ENCODE measurements around the gene CDH11.

CDH11 gene

DNA sequence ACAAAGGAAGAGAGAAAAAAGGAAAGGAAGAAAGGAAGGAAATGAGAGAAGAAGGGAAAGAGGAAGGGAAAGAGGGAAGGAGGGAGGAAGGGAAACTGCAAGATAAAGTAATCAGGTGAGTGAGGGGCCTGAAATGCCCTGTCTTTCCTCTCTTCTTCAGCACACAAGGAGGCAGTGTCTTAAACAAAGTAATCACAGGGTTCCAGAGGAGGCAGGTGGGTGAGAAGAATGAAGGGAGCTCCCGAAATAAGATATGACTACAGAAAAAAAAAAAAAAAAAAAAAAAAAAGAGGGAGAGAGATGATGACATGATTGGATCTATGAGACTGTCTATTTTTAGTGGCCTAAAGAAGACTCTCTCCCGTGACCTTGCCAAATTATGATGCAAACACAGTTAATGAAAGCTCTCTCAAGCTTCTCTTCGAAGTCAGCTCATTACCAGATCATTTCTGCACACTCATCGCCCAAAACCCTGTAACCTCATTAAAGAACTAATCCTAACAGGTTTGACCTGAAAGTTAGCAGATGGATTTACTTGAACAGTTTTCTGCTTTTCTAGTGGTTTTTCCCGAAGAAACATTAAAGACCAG lies 53.6 kb downstream of the CDH11 start:
- no peak for DNase-seq

DNA sequence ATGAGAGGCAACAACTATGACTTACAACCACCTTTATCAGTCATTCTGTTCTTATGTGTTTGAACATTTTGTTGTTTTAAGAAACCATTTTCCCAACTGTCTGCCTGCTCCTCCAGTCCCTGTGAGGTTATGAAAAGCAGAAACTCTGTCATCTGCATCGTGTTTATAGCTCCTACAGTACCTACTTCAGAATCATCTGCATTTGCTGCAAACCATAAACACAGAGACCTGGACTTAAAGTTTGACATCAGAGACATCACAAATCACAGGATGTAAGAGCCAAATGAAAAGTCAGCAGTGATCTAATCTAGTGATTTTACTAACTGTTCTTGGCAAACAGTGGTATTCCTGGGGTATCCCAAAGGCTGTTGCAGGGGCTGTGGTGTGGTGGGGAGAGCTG lies 55.2 kb downstream of the CDH11 start:
- no peak for DNase-seq

DNA sequence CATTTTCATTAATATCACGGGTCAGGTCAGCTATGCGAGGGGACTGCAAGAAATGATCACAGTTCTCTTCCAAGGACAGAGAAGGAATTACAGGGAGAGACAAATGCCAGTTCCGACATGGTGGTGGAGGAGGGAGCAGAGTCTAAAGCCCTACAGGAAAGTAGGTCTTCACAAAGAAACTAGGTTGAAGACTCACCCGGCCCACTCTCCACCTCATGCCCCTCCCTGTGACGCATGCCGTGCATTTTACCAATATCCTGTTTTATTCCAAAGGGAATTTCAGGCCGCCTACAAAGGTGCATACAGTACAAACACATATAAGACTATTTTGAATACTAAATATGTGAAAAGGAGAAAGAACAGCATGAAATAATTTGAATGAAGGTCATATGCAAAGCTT lies 56.8 kb downstream of the CDH11 start:
- no peak for DNase-seq

DNA sequence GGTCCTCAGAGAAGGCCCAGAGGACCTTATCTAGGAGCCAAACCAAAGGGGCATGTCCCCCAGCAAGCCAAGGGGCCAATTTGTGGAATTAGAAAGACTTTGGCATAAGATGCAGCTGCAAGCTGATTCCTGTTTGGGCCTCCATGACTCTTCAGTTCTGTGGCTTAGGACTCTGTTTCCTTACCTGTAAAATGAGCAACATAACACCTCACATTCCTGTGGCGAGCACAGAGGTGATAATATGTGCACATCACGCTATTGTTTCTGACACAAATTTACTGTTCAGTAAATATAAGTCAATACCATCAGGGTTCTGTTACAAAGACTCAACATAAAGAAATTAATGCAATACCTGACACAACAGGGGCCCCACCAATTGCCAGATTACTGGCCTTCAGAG lies 57.7 kb downstream of the CDH11 start:
- no peak for DNase-seq

DNA sequence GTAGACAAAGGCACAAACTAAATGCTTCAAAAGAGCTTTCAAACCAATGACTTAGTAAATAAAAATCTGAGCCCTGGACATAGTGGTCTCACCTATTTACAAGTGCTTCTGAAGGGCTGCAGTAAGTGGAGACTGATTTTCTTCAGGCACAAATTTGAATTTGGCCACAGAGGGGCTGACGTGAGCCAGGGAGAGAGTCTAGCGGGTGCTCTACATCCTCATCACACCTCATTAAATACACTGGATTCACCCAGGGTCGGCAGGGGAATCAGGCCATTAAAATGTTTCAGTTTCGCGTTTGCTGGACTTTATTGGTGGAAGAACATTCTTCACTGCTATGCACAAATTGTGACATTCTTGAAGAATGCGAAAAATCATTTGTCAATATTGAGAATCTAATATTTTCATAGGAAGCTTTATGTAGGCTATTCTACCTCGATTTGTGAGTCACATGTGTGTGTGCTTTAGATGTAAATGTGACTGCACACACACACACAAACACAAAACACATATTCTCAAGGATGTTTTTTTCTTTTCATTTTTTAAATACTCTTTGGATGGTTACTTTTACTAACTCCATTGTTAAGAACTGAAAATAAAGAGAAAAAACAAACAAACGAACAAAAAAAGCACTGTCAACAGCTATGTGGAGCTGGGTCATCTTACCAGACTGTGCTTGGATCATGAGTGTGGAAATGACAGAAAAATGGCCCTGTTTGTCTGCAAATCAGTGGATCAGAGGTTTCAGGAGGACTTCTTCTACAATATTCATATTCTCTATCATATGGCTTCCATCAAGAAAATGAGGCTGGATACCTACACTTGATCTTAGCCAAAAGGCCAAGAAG lies 58.9 kb downstream of the CDH11 start:
- DNase-seq, result no peak

DNA sequence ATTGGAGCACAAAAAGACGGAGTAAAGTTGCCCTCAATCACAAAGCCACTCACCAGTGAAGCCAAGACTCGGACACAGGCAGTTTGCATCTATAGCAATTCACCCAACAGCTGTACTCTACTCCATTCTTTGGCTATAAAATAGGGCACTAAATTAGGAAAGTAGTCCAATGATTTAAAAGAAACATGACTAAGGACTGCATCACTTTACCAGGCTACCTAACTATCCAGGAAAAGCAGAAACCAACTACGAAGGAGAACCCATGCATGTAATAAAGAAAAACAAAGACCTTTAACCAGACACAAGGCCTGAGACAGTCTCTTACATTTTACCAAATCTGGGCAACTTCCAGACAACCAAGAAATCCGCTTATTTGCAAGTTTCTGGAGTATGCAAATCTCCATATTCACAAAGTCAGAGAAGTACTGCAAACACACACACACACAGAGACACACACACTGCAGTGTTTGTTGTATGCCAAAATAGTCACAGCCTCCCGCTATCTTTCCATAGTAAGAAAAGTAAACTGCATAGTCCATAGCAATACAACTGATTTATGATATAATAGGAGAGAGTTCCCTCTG lies 59.8 kb downstream of the CDH11 start:
- no peak for DNase-seq

DNA sequence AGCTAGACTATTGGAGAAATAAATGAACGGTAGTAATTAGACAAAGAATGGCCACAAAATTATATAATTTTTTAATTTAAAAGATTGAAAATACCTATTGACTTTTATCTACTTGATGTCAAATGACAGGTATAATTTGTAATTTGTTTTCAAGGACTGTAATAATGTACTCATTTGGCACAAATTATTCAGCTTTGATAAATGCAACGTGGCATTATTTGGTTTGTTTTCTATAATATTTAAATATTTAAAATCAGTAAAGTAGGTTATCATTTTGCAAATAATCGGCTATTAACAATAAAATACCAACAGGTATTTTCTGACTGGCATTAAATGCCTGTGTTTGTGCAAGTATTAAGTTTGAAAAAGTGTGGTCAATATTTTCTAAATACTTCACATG lies 60.6 kb downstream of the CDH11 start:
- no peak for DNase-seq

DNA sequence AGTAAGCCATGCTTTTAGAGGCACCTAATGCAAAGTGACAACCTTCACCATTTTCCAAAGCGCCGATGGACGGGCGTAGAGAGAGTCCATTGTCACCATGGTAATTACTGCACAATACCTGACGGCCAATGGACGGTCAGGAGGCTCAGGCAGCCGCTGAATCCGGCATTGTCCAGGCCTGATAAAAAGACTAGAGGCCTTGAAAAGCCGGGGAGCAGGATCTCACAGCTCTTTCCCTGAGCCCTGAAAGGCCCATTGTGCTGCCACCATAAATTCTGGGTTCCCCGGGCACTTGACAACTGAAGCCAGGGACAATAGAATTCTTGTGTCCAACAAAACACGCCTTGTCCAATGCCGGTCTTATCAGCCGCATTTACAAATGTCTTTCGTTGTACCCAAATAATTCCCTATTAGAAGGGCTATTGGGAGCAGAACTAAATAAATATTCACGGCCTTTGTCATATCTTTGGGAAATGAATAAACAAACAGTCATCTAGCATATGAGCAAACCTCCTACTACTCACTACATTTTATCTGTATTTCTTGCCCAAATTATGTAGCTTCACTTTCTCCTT lies 62.4 kb downstream of the CDH11 start:
- no peak for DNase-seq

DNA sequence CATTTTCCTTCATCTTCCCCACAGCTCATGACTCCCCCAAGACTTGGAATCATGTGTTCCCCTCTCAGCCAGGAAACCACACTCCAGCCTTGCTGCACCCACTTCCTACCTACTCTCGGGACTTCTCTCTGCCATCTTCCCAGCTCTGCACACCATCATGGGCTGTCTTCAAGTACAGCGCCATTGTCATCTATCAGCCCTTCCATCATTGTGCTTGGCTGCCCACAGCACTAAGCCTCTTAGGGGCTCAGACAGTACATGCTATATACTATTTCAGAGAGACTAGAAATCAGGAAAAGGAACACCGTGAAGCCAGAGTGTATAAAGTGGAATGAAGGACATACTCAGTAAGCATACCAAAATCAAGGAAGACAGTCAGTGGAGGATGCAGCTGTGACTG lies 64.7 kb downstream of the CDH11 start:
- DNase-seq, result no peak

DNA sequence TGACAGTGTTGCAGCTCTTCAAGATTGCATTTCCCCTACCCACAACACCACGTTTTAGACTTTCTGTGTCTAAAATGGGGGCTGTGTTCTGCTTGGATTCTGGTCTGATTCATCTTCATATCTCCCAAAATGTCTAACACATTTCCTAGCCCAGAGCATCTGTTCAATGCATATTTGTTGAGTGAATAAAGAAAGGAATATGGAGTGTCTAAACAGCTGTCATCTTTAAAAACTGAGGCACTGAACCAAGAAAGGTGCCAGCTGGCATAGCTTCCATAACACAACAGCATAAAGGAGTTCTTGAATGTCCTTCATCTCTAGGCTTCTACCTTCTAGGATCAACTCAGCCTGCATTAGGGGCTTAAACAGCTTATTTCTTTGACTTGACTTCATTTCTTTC lies 67.4 kb downstream of the CDH11 start:
- no peak for DNase-seq

DNA sequence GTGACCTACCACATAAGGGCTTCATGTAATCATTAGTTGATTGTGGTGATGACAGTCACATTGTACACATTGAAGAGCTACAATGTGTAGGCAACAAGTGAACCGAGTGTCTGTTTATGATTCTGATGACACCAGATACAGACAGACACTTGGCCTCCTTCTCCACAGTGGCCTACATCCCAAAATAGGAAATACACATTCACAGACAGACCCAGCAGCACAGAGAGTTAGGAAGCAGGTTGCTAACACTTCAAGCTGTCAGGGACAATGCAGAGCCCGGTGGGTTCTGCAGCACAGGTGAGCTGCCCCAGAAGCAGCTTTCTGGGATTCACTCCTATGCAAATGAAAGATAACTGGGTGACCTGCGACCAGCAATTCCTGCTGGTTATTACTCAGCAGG lies 72.2 kb downstream of the CDH11 start:
- DNase-seq, result no peak

DNA sequence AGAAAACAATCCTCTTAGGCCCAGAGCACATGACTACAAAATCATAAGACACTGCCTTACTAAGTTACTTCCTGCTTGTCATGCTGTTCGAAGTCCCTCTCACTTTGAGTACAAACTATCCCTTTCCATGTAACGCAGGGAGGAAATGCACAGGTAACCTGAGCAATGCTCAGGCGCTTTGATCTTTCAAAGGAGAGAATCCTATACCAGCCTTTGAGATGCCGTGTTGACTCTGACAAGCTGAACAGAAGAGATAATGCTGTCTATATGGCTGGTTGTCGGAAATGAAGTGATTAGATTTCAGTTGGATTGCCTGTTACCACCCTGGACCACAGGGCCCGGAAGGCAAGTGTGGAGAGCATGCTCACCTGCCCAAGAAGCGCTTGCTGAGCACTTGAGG lies 75.9 kb downstream of the CDH11 start:
- DNase-seq, result no peak

DNA sequence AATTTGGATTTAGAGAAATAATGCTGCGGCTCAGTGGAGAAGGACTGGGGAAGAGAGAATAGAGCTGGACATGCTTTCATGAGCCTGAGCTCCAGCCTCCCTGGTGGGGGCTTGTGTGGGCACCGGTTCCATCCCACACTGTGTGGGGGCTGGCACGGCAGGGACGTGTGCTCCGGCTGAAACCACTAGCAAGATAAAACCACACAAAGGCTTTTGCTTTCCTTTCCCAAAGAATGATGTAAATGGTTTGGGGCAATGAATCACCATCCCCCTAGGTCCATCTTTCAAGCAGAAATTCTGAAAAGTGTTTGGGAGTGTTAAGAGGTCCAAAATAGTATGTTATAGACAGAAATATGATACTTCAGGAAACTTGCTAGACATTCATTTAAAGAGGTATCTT lies 77.0 kb downstream of the CDH11 start:
- DNase-seq, result no peak

DNA sequence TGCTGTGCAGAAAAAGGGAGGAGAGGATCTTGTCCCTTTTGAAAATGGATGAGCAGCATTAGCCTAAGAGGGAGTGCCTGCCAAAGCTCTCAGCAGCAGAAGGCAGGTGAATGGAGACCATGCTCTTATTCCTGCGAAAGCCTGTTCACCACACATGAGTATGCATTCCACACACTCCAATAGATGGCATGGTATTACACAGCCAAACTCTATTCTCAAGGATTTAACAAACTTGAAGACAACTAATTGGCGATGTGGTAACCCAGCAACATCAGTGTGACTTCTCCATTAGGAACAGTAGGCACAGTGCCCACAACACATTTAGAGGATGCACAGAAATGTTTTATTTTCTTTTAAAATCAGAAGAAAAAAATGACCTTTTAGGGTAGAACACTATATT lies 77.8 kb downstream of the CDH11 start:
- no peak for DNase-seq

DNA sequence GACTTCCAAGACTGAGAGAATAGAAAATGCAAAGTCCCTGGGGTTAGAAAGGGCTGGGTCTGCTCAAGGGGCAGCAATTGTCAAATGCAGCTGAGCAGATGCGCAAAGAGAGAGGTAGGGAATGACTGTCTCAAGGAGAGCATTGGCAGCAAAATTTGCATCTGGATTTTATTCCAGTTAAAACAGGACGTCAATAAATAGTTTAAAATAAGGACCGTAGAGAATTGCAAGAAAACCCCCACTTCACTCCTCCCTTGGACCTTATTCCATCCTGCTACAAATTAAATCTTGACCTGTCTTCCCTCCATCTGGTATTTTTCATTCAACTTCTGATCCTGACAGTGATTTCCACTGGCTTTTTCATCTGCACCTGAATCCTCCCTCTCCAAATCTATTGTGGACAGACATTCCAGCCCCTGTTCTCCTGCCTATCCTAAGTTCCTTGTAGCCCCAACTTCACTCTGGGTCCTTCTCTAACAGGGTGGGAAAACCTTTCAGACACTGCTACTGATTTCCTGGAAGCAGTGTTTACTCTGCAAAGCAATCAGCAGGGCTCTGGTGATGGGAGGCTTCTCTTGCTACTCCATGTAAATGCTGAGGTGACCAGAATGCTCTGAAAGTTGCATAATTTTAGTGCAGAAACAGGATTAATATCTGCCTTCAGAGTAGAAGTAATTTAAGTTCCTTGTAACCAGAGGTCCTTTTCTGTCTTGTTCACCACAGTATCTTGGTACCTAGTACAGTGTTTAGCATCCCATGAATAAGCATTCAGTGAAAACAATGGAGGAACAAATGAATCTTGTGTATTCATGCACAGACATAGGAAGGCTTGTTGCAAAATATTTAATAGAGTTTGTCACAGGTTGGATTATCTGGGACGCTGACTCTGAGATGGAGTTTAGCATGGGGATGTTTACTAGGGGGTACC lies 79.2 kb downstream of the CDH11 start:
- DNase-seq, result no peak

DNA sequence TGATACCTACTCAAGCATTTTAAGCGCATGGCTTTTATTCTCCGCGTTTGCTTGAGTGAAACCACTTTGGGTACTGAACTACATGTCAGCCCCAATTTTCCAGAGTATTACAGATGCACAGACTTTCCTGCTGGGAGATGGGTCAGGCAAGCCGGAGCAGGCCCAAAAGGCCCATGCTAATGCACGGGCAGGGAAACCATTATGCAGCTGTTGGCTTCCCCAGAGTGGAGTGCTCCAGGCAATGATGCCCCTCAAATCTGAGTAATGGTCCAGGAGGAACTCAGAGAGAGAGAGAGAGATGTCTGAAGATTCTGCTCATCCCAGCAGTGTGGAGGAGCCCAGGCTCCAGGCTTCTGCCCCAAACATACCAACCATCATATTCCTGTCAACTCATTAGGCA lies 80.2 kb downstream of the CDH11 start:
- no peak for DNase-seq

DNA sequence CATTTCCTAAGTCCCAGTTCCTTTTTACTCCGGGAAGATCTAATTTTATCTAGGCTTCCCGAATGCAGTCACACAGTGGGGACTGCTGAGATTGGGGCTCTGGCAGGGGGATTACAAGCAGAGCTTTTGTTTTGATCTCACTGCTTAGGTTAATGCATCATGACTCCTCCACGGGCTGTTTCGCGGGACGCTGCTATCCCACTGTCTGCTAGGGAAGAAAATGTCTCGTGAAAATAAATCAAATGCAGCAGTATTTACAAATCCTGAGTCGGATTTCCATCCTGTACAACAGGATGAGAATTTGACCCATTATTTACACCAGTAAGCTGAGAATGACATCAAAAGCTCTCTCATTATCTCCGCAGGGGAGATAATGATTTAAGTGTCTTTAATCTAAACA lies 83.8 kb downstream of the CDH11 start:
- peak in 1 of 3 experiments; percentile 36 for DNase-seq

DNA sequence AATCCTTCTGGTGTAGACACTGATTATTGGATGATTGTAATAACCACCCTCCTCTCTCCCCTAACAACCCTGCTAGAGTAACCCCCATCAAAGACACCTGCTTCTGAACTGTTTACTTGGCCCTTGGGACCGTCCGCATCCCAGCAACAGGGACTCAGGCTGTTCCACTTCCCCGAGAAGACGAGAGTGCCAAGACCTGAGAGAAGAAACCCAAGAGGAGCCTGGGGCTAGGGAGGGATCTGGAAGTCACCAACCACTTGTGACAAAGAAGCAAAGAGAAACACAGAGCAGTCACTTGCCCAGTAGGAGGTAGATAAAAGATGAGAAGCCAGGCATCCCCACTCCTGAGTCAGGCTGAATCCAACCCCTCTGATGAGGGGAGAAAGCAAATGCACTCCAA lies 84.3 kb downstream of the CDH11 start:
- DNase-seq, result no peak

DNA sequence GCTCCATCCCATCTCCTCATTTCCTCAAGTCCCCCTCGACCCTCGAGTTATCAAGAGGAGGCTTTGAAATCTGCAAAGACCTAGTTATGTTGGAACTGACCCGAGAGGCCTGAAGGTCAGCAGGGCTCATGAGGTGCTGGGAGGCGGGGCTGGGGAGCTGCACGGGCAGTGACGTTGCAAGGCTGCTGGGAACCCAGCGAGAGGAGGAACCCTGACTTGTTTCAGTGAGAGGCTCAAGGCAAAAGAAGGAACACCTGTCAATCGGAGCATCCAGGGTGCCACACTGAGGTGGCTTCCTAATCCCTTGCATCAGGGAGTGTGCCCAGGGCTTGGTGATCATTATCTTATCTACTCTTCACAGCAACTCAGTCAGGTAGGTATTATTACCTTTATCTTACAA lies 86.9 kb downstream of the CDH11 start:
- DNase-seq, result no peak

DNA sequence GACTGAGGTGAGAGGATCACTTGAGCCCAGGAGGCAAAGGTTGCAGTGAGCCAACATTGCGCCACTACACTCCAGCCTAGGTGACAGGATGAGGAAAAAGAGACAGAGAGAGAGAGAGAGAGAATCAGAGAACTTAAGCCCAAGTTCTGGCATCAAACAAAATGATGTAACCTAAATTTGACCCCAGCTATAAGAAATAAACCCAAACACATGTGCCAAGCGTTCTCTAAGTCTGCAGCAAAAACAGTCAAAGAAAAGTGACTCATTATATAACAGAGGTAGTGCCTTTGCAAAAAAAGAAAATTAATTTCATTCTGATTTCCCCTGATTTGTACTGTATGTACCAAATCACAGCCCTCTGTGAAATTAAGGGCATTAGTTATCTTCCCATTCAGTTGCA lies 89.5 kb downstream of the CDH11 start:
- no peak for DNase-seq

DNA sequence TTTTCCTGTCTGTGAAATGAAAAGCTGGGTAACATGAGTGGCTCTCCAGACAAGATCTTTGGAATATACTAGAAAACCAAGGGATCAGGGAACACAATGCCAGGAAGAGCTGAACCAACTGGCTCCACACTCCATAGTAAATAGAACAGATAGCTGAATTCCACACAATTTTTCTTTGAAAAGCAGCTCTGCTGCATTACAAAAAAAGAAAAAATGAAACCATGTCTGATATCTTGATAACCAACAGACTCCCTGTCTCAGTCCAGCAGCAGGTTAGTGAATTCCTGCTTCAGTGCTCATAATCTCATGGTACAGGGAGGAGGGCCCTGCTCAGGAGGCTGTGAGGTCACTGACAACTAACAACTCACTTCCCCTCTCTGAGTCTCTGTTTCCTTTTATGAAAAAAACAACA lies 97.1 kb downstream of the CDH11 start:
- no peak for DNase-seq

DNA sequence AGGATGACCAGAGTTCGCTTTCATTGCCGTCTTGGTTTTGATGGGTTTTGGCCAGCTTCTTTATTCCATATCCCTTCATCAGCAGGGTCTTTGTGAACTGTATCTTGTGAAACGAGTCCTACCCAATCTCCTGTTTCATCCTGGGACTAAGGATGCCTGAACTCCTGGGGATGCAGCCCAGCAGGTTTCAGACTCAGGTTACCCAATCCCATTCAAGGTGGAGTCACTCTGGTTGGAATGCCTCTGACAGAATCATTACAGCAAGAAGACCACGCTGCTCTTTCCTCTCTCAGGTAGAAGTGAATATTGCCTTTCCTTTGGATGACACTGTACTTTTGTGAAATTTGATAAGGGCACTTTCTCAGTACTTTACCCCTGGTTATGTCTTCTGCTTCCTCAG lies 98.1 kb downstream of the CDH11 start:
- DNase-seq, result no peak

Data from NCI-H1417 (cell line).